ENCODE results near the gene KCTD10. TPM values are rescaled to one million over a fixed set of nuclear protein-coding genes. Genes with fewer than 3 reads are reported as not detected.

KCTD10 gene
- total RNA-seq, 1 experiment from 2014 or later, result 56.7 TPM

DNA sequence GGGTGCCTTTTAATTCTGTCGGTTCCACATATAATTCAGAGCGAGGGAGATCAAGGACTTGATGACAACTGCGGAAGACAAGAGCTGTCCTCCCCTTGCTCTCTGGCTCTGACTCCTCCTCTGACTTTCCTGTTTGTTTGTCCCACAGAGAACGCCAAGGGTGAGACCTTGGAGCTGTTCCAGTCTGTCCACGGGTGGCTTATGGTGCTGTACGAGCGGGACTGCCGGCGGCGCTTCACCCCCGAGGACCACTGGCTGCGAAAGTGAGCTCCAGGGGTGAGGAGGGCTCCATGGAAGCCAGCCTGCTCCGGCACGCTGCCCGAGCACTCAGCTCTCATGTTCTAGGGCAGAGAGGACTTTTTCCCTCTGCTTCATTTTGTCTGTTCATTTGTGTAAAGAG is 33.1 kb upstream of the KCTD10 start:
- no peaks in the 10 kb centered on the region for H3K27me3 Mint-ChIP-seq (ENCODE audit: unreplicated experiment)
- no TSS peak for BruUV-seq (replicated peaks)
- CTCF ChIA-PET, result interaction anchor here (1.5 kb wide), 1 partner anchor 19 kb away, joined by 3 read pairs; no protein-coding TSS in a partner anchor
- TF ChIP-seq, protein P1, sequence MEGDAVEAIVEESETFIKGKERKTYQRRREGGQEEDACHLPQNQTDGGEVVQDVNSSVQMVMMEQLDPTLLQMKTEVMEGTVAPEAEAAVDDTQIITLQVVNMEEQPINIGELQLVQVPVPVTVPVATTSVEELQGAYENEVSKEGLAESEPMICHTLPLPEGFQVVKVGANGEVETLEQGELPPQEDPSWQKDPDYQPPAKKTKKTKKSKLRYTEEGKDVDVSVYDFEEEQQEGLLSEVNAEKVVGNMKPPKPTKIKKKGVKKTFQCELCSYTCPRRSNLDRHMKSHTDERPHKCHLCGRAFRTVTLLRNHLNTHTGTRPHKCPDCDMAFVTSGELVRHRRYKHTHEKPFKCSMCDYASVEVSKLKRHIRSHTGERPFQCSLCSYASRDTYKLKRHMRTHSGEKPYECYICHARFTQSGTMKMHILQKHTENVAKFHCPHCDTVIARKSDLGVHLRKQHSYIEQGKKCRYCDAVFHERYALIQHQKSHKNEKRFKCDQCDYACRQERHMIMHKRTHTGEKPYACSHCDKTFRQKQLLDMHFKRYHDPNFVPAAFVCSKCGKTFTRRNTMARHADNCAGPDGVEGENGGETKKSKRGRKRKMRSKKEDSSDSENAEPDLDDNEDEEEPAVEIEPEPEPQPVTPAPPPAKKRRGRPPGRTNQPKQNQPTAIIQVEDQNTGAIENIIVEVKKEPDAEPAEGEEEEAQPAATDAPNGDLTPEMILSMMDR (IDR thresholded peaks at IDR 0.05; ENCODE audit: unreplicated experiment), result no peak
- no peaks in the 10 kb centered on the region for H3K4me1 Mint-ChIP-seq (ENCODE audit: low read depth, unreplicated experiment)
- H3K9me3 Mint-ChIP-seq (ENCODE audit: low read depth, unreplicated experiment), result no peaks in the 10 kb centered on the region
- H3K27ac Mint-ChIP-seq (ENCODE audit: unreplicated experiment), result no peak overlapping the region
- H3K36me3 Mint-ChIP-seq (ENCODE audit: insufficient read depth, unreplicated experiment), result peaks cover 14% of the 10 kb centered on the region
- no peak overlapping the region for H3K4me3 Mint-ChIP-seq (ENCODE audit: low read depth, unreplicated experiment)
- no peak for DNase-seq
- intact Hi-C loops (cut with micrococcal nuclease; ENCODE audit: unreplicated experiment), result no loop called here

DNA sequence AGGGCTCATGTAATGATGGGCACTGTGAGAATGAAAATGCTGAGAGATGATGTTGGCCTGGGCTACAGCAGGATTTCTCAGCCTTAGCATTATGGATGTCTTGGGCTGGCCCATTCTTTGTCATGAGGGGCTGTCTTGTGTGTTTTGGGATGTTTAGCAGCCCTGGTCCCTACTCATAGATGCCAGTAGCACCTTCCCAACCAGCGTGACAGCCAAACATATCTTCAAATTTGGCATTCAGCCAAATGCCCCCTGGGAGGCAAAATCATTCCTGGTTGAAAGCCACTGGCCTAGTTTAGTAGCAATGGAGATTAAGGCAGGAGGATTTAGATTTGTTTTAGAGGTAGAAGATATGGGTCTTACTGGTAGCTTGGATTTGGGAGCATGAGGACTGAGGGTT is 27.0 kb upstream of the KCTD10 start:
- TF ChIP-seq, protein P1 (IDR thresholded peaks at IDR 0.05; ENCODE audit: unreplicated experiment), result no peak
- no peaks in the 10 kb centered on the region for H3K9me3 Mint-ChIP-seq (ENCODE audit: low read depth, unreplicated experiment)
- H3K27ac Mint-ChIP-seq (ENCODE audit: unreplicated experiment), result no peak overlapping the region
- no peaks in the 10 kb centered on the region for H3K4me1 Mint-ChIP-seq (ENCODE audit: low read depth, unreplicated experiment)
- BruUV-seq (replicated peaks), result no TSS peak
- intact Hi-C loops (cut with micrococcal nuclease; ENCODE audit: unreplicated experiment), result no loop called here
- no peaks in the 10 kb centered on the region for H3K27me3 Mint-ChIP-seq (ENCODE audit: unreplicated experiment)
- CTCF ChIA-PET, result no interaction called here
- H3K36me3 Mint-ChIP-seq (ENCODE audit: insufficient read depth, unreplicated experiment), result peaks cover 24% of the 10 kb centered on the region
- H3K4me3 Mint-ChIP-seq (ENCODE audit: low read depth, unreplicated experiment), result no peak overlapping the region
- no peak for DNase-seq

DNA sequence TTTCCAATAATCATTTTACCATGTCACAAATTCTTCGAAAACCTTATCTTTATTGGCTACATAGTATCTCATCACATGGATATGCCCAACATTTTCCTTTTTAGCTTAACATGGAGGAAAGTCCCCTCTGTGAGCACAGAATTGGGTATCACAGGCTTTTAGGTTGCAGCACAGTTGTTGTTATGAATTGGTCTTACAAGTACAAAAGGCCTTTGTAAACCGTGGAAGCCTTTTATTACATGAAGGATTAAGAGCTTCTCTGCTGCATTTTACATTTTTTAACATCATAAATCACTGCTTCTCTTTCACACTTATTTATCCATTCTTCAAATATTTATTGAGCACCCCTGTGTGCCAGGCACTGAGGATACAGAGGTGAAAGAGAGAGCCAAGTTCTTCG is 26.5 kb upstream of the KCTD10 start:
- Mint-ChIP-seq H3K4me3 (ENCODE audit: low read depth, unreplicated experiment) (no peak overlapping the region), H3K27me3 (ENCODE audit: unreplicated experiment) (no peaks in the 10 kb centered on the region), H3K9me3 (ENCODE audit: low read depth, unreplicated experiment) (no peaks in the 10 kb centered on the region), H3K36me3 (ENCODE audit: insufficient read depth, unreplicated experiment) (peaks cover 24% of the 10 kb centered on the region), H3K27ac (ENCODE audit: unreplicated experiment) (no peak overlapping the region), H3K4me1 (ENCODE audit: low read depth, unreplicated experiment) (no peaks in the 10 kb centered on the region)
- TF ChIP-seq, protein P1 (IDR thresholded peaks at IDR 0.05; ENCODE audit: unreplicated experiment), result no peak
- intact Hi-C loops (cut with micrococcal nuclease; ENCODE audit: unreplicated experiment), result no loop called here
- CTCF ChIA-PET, result no interaction called here
- BruUV-seq (replicated peaks), result no TSS peak
- DNase-seq, result no peak

DNA sequence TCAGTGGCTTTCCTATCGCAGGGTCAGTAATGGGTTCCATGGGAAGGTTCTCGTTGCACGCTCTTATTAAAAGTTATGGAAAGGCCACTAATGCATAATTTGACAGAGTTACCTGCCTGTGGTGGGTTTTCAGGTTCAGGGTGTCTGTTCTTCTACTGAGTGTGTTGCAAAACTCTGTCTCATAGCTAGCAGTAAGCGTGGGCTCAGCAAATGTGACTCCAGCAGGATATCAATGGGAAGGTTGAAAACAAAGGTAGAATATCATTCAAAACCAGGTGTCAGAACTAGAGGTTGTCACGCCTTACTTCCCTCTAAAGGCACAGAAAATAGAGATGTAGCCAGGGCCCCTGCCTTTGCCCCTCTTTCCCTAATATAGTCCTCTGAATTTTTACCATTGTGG is 25.2 kb upstream of the KCTD10 start:
- H3K36me3 Mint-ChIP-seq (ENCODE audit: insufficient read depth, unreplicated experiment), result peaks cover 24% of the 10 kb centered on the region
- CTCF ChIA-PET, result no interaction called here
- DNase-seq, result no peak
- intact Hi-C loops (cut with micrococcal nuclease; ENCODE audit: unreplicated experiment), result no loop called here
- TF ChIP-seq, protein P1 (IDR thresholded peaks at IDR 0.05; ENCODE audit: unreplicated experiment), result no peak
- H3K4me1 Mint-ChIP-seq (ENCODE audit: low read depth, unreplicated experiment), result no peaks in the 10 kb centered on the region
- no peaks in the 10 kb centered on the region for H3K27me3 Mint-ChIP-seq (ENCODE audit: unreplicated experiment)
- H3K9me3 Mint-ChIP-seq (ENCODE audit: low read depth, unreplicated experiment), result no peaks in the 10 kb centered on the region
- no peak overlapping the region for H3K4me3 Mint-ChIP-seq (ENCODE audit: low read depth, unreplicated experiment)
- BruUV-seq (replicated peaks), result no TSS peak
- no peak overlapping the region for H3K27ac Mint-ChIP-seq (ENCODE audit: unreplicated experiment)
